ENCODE measurements around the gene QPRT.
"Not testable (repeated sequence)": the region's sequence is repeated elsewhere in the genome, so short reads cannot be mapped to it uniquely, and the experiment has no call there.

Gene QPRT

DNA sequence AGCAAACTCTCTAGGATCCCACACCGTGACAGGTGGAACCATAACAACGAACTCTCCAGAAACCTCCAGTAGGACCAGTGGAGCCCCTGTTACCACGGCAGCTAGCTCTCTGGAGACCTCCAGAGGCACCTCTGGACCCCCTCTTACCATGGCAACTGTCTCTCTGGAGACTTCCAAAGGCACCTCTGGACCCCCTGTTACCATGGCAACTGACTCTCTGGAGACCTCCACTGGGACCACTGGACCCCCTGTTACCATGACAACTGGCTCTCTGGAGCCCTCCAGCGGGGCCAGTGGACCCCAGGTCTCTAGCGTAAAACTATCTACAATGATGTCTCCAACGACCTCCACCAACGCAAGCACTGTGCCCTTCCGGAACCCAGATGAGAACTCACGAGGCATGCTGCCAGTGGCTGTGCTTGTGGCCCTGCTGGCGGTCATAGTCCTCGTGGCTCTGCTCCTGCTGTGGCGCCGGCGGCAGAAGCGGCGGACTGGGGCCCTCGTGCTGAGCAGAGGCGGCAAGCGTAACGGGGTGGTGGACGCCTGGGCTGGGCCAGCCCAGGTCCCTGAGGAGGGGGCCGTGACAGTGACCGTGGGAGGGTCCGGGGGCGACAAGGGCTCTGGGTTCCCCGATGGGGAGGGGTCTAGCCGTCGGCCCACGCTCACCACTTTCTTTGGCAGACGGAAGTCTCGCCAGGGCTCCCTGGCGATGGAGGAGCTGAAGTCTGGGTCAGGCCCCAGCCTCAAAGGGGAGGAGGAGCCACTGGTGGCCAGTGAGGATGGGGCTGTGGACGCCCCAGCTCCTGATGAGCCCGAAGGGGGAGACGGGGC is 14.7 kb upstream of the QPRT start:
- Mint-ChIP-seq H3K36me3 (ENCODE audit: insufficient read depth) (peaks cover 46% of the 10 kb centered on the region), H3K27ac (ENCODE audit: low read depth) (peak overlapping the region; percentile 99), H3K9me3 (no peaks in the 10 kb centered on the region), H3K4me3 (peak overlapping the region; percentile 94), H3K4me1 (peaks cover 75% of the 10 kb centered on the region), H3K27me3 (no peaks in the 10 kb centered on the region)
- ATAC-seq (replicated peaks; ENCODE audit: extremely low read depth, poor library complexity, severe bottlenecking) = peak; percentile 10
- DNase-seq (ENCODE audit: low spot score in 2 of 2) = peak; percentile 23 to 31

GRCh38 chr16:29665294-29666077 is 13.5 kb upstream of the QPRT start:
- Mint-ChIP-seq H3K27ac (ENCODE audit: low read depth) (peak overlapping the region; percentile 99), H3K4me3 (peak overlapping the region; percentile 94), H3K9me3 (no peaks in the 10 kb centered on the region), H3K36me3 (ENCODE audit: insufficient read depth) (peaks cover 53% of the 10 kb centered on the region), H3K27me3 (no peaks in the 10 kb centered on the region), H3K4me1 (peaks cover 73% of the 10 kb centered on the region)
- peak; percentile 42 for ATAC-seq (replicated peaks; ENCODE audit: extremely low read depth, poor library complexity, severe bottlenecking)
- DNase-seq (ENCODE audit: low spot score in 2 of 2) = peak; percentile 17 to 52

GRCh38 chr16:29667322-29667610 is 11.7 kb upstream of the QPRT start:
- peaks cover 66% of the 10 kb centered on the region for H3K4me1 Mint-ChIP-seq
- peaks cover 65% of the 10 kb centered on the region for H3K36me3 Mint-ChIP-seq (ENCODE audit: insufficient read depth)
- not testable (repeated sequence) for H3K9me3 Mint-ChIP-seq; DNase-seq (ENCODE audit: low spot score in 2 of 2); ATAC-seq (replicated peaks; ENCODE audit: extremely low read depth, poor library complexity, severe bottlenecking); H3K27me3 Mint-ChIP-seq
- peak overlapping the region; percentile 94 for H3K4me3 Mint-ChIP-seq
- peak overlapping the region; percentile 99 for H3K27ac Mint-ChIP-seq (ENCODE audit: low read depth)

DNA sequence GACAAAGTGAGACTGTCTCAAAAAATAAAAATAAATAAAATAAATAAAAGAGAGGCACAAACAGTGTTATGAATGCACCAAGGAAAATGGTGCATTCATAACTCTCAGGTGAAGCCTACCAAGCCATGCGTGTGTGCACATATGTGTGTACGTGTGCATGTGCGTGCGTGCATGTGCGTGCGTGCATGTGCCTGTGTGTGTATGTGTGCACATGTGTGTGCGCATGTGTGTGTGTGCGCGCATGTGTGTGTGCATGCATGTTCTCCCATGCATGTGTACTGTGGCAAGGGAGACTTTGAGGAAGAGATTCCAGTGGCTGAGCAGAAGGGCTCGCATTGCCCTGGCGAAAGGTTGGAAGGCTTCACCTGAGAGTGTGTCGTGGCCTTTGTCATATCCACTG is 11.2 kb upstream of the QPRT start:
- H3K4me1 Mint-ChIP-seq = peaks cover 62% of the 10 kb centered on the region

DNA sequence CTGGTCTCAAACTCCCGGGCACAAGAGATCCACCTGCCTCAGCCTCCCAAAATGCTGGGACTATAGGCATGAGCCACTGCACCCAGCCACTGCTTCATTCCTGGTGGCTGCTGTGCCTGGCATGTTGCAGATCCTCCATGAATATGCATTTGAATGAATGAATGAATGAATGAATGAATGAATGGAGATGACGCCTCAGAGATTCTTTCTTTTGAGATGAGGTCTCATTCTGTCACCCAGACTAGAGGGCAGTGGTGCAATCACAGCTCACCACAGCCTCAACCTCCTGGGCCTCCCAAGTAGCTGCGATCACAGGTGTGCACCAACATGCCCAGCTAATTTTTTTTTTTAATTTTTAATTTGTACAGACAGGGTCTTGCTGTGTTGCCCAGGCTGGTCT is 10.7 kb upstream of the QPRT start:
- no peak overlapping the region for H3K27ac Mint-ChIP-seq (ENCODE audit: low read depth)
- no peaks in the 10 kb centered on the region for H3K9me3 Mint-ChIP-seq
- peaks cover 65% of the 10 kb centered on the region for H3K4me1 Mint-ChIP-seq
- peaks cover 67% of the 10 kb centered on the region for H3K36me3 Mint-ChIP-seq (ENCODE audit: insufficient read depth)
- DNase-seq (ENCODE audit: low spot score in 2 of 2) = no peak
- H3K4me3 Mint-ChIP-seq = no peak overlapping the region
- no peaks in the 10 kb centered on the region for H3K27me3 Mint-ChIP-seq
- ATAC-seq (replicated peaks; ENCODE audit: extremely low read depth, poor library complexity, severe bottlenecking) = no peak

More for the DNA sequence above, 11.2 kb upstream of the QPRT start:
- H3K36me3 Mint-ChIP-seq (ENCODE audit: insufficient read depth) = peaks cover 67% of the 10 kb centered on the region
- no peak for ATAC-seq (replicated peaks; ENCODE audit: extremely low read depth, poor library complexity, severe bottlenecking)
- peak overlapping the region; percentile 94 for H3K4me3 Mint-ChIP-seq
- no peaks in the 10 kb centered on the region for H3K27me3 Mint-ChIP-seq
- no peaks in the 10 kb centered on the region for H3K9me3 Mint-ChIP-seq
- DNase-seq (ENCODE audit: low spot score in 2 of 2) = no peak
- H3K27ac Mint-ChIP-seq (ENCODE audit: low read depth) = no peak overlapping the region

- Mint-ChIP-seq H3K9me3 (no peaks in the 10 kb centered on the region), H3K27ac (ENCODE audit: low read depth) (peak overlapping the region; percentile 67), H3K4me3 (no peak overlapping the region), H3K36me3 (ENCODE audit: insufficient read depth) (peaks cover 31% of the 10 kb centered on the region), H3K4me1 (peaks cover 34% of the 10 kb centered on the region), H3K27me3 (no peaks in the 10 kb centered on the region)
- DNase-seq (ENCODE audit: low spot score in 2 of 2) = no peak
- no peak for ATAC-seq (replicated peaks; ENCODE audit: extremely low read depth, poor library complexity, severe bottlenecking)
Observed at GRCh38 chr16:29673501-29673900, 5.5 kb upstream of the QPRT start.

DNA sequence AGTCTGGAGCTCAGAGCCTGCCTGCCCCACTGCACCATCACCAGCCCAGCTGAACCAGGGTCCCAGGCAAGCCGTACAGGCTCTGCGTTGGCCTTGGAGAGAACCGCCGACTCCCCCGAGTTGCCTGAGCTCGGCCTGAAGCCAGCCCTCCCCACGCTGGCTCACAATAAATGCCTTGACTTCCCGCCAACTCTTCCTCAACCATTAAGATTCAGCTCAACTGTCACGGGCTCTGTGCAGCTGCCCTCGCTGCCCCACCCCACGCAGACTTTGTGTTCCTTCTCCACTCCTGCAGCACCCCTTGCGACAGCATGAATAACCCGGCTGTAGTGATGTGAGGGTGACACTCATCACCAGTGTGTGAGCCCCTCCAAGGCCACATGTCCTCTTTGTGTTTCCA is 4.8 kb upstream of the QPRT start:
- Mint-ChIP-seq H3K9me3 (no peaks in the 10 kb centered on the region), H3K4me1 (peaks cover 35% of the 10 kb centered on the region), H3K36me3 (ENCODE audit: insufficient read depth) (peaks cover 27% of the 10 kb centered on the region), H3K27ac (ENCODE audit: low read depth) (peak overlapping the region; percentile 67), H3K4me3 (no peak overlapping the region), H3K27me3 (no peaks in the 10 kb centered on the region)
- DNase-seq (ENCODE audit: low spot score in 2 of 2) (no peak), ATAC-seq (replicated peaks; ENCODE audit: extremely low read depth, poor library complexity, severe bottlenecking) (no peak)

- H3K27me3 Mint-ChIP-seq = no peaks in the 10 kb centered on the region
- no peak for ATAC-seq (replicated peaks; ENCODE audit: extremely low read depth, poor library complexity, severe bottlenecking)
- peak overlapping the region; percentile 7 for H3K27ac Mint-ChIP-seq (ENCODE audit: low read depth)
- no peak overlapping the region for H3K4me3 Mint-ChIP-seq
- no peak for DNase-seq (ENCODE audit: low spot score in 2 of 2)
- peaks cover 14% of the 10 kb centered on the region for H3K36me3 Mint-ChIP-seq (ENCODE audit: insufficient read depth)
- no peaks in the 10 kb centered on the region for H3K9me3 Mint-ChIP-seq
- H3K4me1 Mint-ChIP-seq = peaks cover 35% of the 10 kb centered on the region
Observed at GRCh38 chr16:29675811-29676643, 3.0 kb upstream of the QPRT start.

DNA sequence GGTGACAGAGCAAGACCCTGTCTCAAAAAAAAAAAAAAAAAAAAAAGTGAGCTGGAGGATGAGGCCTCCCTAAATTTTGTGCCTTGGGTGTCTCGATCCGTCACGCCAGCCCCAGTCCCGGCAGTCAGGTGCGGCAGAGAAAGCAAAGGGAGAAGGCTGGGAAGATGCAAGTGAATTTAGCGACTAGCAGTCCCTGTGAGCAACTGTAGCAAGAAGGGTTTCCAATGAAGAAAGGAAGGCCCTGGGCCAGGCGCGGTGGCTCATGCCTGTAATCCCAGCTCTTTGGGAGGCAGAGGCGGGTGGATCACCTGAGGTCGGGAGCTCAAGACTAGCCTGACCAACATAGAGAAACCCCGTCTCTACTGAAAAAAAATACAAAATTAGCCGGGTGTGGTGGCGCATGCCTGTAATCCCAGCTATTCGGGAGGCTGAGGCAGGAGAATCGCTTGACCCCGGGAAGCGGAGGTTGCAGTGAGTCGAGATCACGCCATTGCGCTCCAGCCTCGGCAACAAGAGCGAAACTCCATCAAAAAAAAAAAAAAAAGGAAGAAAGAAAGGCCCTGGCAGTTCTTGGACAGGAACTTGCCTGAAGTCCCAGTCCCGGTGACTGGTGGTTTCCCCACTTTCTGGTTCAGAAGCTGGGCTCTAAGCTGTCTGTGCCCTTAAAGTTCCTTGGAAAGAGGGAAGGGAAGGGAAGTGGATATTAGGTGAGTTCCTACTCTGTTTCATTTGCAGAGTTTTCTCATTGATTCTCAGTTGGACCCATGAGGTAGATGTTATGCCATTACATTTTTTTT is 1.8 kb upstream of the QPRT start:
- H3K4me3 Mint-ChIP-seq = no peak overlapping the region
- no peaks in the 10 kb centered on the region for H3K9me3 Mint-ChIP-seq
- no peak overlapping the region for H3K27ac Mint-ChIP-seq (ENCODE audit: low read depth)
- ATAC-seq (replicated peaks; ENCODE audit: extremely low read depth, poor library complexity, severe bottlenecking) = no peak
- no peaks in the 10 kb centered on the region for H3K27me3 Mint-ChIP-seq
- no peak for DNase-seq (ENCODE audit: low spot score in 2 of 2)
- peaks cover 29% of the 10 kb centered on the region for H3K4me1 Mint-ChIP-seq
- H3K36me3 Mint-ChIP-seq (ENCODE audit: insufficient read depth) = peaks cover 6% of the 10 kb centered on the region

DNA sequence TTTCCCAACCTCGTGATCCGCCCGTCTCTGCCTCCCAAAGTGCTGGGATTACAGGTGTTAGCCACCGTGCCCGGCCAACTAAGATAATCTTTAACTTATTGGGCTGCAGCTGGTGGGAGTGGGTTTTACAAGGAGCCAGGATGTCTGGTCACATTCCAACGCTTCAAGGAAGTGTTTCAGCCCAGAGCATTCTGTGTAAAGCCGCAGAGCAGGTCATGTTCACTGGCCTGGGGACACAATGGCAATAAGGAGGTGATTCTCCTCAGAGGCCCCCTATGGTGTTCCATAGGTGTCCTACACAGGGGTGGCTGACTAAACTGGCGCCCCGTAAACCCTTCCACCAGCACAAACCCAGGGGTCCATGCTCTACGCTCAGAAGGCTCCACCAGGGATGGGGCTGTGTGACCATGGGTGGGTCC is 1.2 kb downstream of the QPRT start:
- ATAC-seq (replicated peaks; ENCODE audit: extremely low read depth, poor library complexity, severe bottlenecking) (no peak), DNase-seq (ENCODE audit: low spot score in 2 of 2) (no peak)
- no peaks in the 10 kb centered on the region for H3K27me3 Mint-ChIP-seq
- H3K4me3 Mint-ChIP-seq = peak overlapping the region; percentile 59
- H3K36me3 Mint-ChIP-seq (ENCODE audit: insufficient read depth) = no peaks in the 10 kb centered on the region
- no peaks in the 10 kb centered on the region for H3K9me3 Mint-ChIP-seq
- peaks cover 16% of the 10 kb centered on the region for H3K4me1 Mint-ChIP-seq
- H3K27ac Mint-ChIP-seq (ENCODE audit: low read depth) = no peak overlapping the region

DNA sequence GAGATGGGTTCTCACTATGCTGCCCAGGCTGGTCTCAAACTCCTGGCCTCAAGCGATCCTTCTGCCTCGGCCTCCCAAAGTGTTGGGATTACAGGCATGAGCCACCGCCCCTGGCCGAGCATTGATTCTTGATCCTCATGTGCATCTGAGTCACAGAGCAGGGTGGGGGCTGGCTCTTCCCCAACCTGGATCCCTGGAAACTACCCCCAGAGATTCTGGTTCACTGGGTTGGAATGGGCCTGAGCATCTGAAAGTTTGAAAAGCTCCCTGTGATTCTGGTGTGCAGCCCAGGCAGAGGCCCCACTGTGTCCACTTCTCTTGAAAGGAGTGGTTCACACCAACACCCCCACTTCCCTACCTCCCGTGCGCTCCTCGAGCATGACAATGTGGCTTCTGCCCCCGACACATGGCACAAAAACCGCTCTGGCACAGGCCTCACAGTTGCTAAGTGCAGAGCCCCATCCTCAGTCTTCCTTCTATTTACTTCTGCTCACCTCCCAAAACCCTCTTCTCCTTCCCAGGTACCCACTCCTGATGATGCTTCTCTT is 4.6 kb downstream of the QPRT start:
- Mint-ChIP-seq H3K4me3 (no peak overlapping the region), H3K4me1 (peaks cover 12% of the 10 kb centered on the region), H3K27me3 (no peaks in the 10 kb centered on the region), H3K27ac (ENCODE audit: low read depth) (no peak overlapping the region), H3K9me3 (no peaks in the 10 kb centered on the region), H3K36me3 (ENCODE audit: insufficient read depth) (no peaks in the 10 kb centered on the region)
- no peak for DNase-seq (ENCODE audit: low spot score in 2 of 2)
- ATAC-seq (replicated peaks; ENCODE audit: extremely low read depth, poor library complexity, severe bottlenecking) = no peak

DNA sequence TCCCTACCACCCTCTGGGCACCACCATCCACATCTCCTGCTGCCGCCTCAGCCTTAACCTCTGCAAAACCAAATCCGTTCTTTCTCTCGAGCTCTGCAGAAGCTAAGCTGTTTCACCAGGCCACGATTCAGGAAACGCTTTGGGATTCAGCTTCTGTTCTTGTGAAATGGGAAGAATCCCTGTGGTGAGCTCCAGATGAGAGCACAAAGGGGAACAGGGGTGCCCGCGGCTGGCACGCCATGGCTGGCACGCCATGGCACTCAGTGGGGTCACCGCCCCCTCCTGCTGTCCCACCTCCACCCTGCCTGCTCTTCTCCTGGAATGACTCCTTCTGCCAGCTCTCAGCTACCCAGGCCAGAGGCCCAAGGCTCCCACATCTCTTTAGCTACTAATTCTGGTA is 5.7 kb downstream of the QPRT start:
- no peak for ATAC-seq (replicated peaks; ENCODE audit: extremely low read depth, poor library complexity, severe bottlenecking)
- H3K4me1 Mint-ChIP-seq = peaks cover 7% of the 10 kb centered on the region
- no peaks in the 10 kb centered on the region for H3K27me3 Mint-ChIP-seq
- H3K27ac Mint-ChIP-seq (ENCODE audit: low read depth) = no peak overlapping the region
- H3K9me3 Mint-ChIP-seq = no peaks in the 10 kb centered on the region
- H3K36me3 Mint-ChIP-seq (ENCODE audit: insufficient read depth) = no peaks in the 10 kb centered on the region
- H3K4me3 Mint-ChIP-seq = no peak overlapping the region
- DNase-seq (ENCODE audit: low spot score in 2 of 2) = no peak
